Measurements from ENCODE around the gene PHF14.

DNA sequence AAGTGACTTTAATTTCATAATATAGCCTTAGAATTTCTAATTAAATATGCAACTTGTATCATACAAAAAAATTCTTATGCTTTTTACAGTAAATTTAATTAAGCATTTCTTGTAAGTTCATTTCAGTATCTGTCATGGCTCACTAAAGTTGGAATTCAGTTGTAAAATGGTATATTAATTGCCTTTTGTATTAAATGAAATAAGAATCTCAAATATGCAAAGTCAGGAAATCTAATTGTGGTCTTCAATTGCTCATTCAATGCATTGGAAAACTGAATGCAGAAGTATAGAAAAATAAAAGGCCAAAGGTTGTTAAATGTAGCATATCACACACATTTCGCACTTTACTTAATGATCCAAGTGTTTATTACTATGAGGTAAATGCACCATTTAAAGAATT, 189.5 kb downstream of the PHF14 start:
- TF ChIP-seq, protein P1, sequence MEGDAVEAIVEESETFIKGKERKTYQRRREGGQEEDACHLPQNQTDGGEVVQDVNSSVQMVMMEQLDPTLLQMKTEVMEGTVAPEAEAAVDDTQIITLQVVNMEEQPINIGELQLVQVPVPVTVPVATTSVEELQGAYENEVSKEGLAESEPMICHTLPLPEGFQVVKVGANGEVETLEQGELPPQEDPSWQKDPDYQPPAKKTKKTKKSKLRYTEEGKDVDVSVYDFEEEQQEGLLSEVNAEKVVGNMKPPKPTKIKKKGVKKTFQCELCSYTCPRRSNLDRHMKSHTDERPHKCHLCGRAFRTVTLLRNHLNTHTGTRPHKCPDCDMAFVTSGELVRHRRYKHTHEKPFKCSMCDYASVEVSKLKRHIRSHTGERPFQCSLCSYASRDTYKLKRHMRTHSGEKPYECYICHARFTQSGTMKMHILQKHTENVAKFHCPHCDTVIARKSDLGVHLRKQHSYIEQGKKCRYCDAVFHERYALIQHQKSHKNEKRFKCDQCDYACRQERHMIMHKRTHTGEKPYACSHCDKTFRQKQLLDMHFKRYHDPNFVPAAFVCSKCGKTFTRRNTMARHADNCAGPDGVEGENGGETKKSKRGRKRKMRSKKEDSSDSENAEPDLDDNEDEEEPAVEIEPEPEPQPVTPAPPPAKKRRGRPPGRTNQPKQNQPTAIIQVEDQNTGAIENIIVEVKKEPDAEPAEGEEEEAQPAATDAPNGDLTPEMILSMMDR (IDR thresholded peaks at IDR 0.05), result no peak
- no peak for TF ChIP-seq POLR2A (IDR thresholded peaks at IDR 0.05)
